GM21447 (cell line): ENCODE data around the gene ARID1A.

ENCODE experiments used
- ATAC-seq: cut with Tn5 transposase; IDR thresholded peaks from one replicate; pipeline ENCODE4 v1.9.1; 2021; ENCODE audit not compliant: unreplicated experiment

Gene ARID1A

GRCh38 chr1:26826261-26827105 lies 130.7 kb downstream of the ARID1A start, which contains the start of gene ZDHHC18:
Gene ZDHHC18 (plus strand): TSS chr1:26826688. CDS start chr1:26826805, 117 bp downstream.
- no peak for ATAC-seq

GRCh38 chr1:26827106-26827604 lies 131.3 kb downstream of the ARID1A start:
- ATAC-seq = no peak

GRCh38 chr1:26827663-26828062 lies 131.8 kb downstream of the ARID1A start:
- no peak for ATAC-seq

- no peak for ATAC-seq
Measured at GRCh38 chr1:26828411-26828991, 132.7 kb downstream of the ARID1A start.

GRCh38 chr1:26829184-26829911 lies 133.5 kb downstream of the ARID1A start:
- no peak for ATAC-seq

- no peak for ATAC-seq
Measured at GRCh38 chr1:26831059-26831458, 135.2 kb downstream of the ARID1A start.
